ENCODE data around the gene MACROD2. TPM values are rescaled to one million over a fixed set of nuclear protein-coding genes. Genes with fewer than 3 reads are reported as not detected.
"Not testable (repeated sequence)": the region's sequence is repeated elsewhere in the genome, so short reads cannot be mapped to it uniquely, and the experiment has no call there.

Gene MACROD2
- polyA plus RNA-seq, 1 experiment: 0.47 TPM

GRCh38 chr20:14966203-14966602 is 970.9 kb downstream of the MACROD2 start:
- Histone ChIP-seq H3K27me3 (ENCODE audit: control insufficient read depth, insufficient read depth, low read length) (no peaks in the 10 kb centered on the region), H3K36me3 (ENCODE audit: control insufficient read depth, insufficient read depth, low read length) (no peaks in the 10 kb centered on the region), H3K4me3 (ENCODE audit: low read depth, low read length) (no peak overlapping the region)
- ChIA-PET CTCF (interaction anchor here (1.0 kb wide), 1 partner anchor 257 kb away, joined by 3 read pairs; no protein-coding TSS in a partner anchor), POLR2A (no interaction called here)
- no peak for DNase-seq (ENCODE audit: low read depth)
- TF ChIP-seq CTCF (IDR thresholded peaks at IDR 0.05; ENCODE audit: insufficient read depth, low read depth, low read length): no peak

DNA sequence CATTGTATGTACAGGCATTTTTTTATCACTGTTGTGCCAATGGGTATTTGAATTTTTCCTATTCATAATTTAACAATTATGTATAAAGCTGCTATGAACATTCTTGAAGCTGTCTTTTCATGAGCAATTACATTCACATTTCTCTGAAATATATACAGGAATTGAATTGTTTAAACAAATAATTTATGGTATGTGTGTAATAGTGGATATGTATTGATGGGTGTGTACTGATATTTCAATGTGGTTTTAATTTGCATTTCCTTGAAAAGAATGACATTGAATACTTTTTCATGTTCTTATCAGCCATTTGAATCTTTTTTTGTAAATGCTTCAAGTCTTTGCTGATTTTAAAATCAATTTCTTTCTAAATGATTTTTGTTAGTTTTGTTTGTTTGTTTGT is 971.5 kb downstream of the MACROD2 start:
- no peak for TF ChIP-seq CTCF (IDR thresholded peaks at IDR 0.05; ENCODE audit: insufficient read depth, low read depth, low read length)
- Histone ChIP-seq H3K27me3 (ENCODE audit: control insufficient read depth, insufficient read depth, low read length) (no peaks in the 10 kb centered on the region), H3K36me3 (ENCODE audit: control insufficient read depth, insufficient read depth, low read length) (no peaks in the 10 kb centered on the region), H3K4me3 (ENCODE audit: low read depth, low read length) (no peak overlapping the region)
- ChIA-PET POLR2A (no interaction called here), CTCF (interaction anchor here (1.0 kb wide), 1 partner anchor 258 kb away, joined by 3 read pairs; no protein-coding TSS in a partner anchor)
- DNase-seq (ENCODE audit: low read depth): no peak

GRCh38 chr20:14972256-14972655 is 976.9 kb downstream of the MACROD2 start:
- ChIA-PET POLR2A (no interaction called here), CTCF (no interaction called here)
- no peak overlapping the region for H3K4me3 ChIP-seq (ENCODE audit: low read depth, low read length)
- H3K27me3 ChIP-seq (ENCODE audit: control insufficient read depth, insufficient read depth, low read length): no peaks in the 10 kb centered on the region
- no peak for TF ChIP-seq CTCF (IDR thresholded peaks at IDR 0.05; ENCODE audit: insufficient read depth, low read depth, low read length)
- H3K36me3 ChIP-seq (ENCODE audit: control insufficient read depth, insufficient read depth, low read length): no peaks in the 10 kb centered on the region
- no peak for DNase-seq (ENCODE audit: low read depth)

GRCh38 chr20:14972690-14973089 is 977.4 kb downstream of the MACROD2 start:
- CTCF ChIA-PET: no interaction called here
- POLR2A ChIA-PET: no interaction called here
- H3K27me3 ChIP-seq (ENCODE audit: control insufficient read depth, insufficient read depth, low read length): no peaks in the 10 kb centered on the region
- no peak for DNase-seq (ENCODE audit: low read depth)
- no peak overlapping the region for H3K4me3 ChIP-seq (ENCODE audit: low read depth, low read length)
- no peaks in the 10 kb centered on the region for H3K36me3 ChIP-seq (ENCODE audit: control insufficient read depth, insufficient read depth, low read length)
- TF ChIP-seq CTCF (IDR thresholded peaks at IDR 0.05; ENCODE audit: insufficient read depth, low read depth, low read length): no peak

DNA sequence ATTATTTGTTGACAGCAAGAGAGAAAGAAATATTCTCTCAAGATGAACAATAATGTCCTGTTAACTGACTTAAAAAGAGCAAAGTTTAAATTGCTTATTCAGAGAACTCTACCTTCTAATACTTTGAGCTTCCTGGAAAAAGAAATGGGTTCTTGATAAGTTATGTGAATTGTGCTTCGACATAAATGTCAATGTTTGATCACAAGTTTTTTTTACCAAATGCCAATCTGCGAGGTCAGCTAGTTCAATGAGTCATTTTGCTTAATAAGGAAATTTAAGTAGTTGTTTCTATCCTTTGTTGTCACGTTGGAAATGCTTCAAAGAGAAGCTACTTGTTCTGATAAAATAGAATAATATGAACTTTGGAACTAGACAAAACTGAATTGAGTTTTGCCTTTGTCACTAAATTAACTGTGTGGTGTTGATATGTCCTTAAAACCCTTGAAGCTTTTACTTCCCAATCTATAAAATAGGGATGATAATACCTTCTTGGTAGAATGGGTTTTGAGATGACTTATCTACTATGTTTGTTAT is 984.2 kb downstream of the MACROD2 start:
- TF ChIP-seq CTCF (IDR thresholded peaks at IDR 0.05; ENCODE audit: insufficient read depth, low read depth, low read length): no peak
- DNase-seq (ENCODE audit: low read depth): no peak
- CTCF ChIA-PET: interaction anchor here (1.3 kb wide), 1 partner anchor 642 kb away, joined by 3 read pairs; the partner anchor contains the start of gene FLRT3
- no peak overlapping the region for H3K4me3 ChIP-seq (ENCODE audit: low read depth, low read length)
- no peaks in the 10 kb centered on the region for H3K36me3 ChIP-seq (ENCODE audit: control insufficient read depth, insufficient read depth, low read length)
- POLR2A ChIA-PET: no interaction called here
- no peaks in the 10 kb centered on the region for H3K27me3 ChIP-seq (ENCODE audit: control insufficient read depth, insufficient read depth, low read length)

- H3K27me3 ChIP-seq (ENCODE audit: control insufficient read depth, insufficient read depth, low read length); H3K4me3 ChIP-seq (ENCODE audit: low read depth, low read length); H3K36me3 ChIP-seq (ENCODE audit: control insufficient read depth, insufficient read depth, low read length); DNase-seq (ENCODE audit: low read depth); POLR2A ChIA-PET; CTCF ChIA-PET: not testable (repeated sequence)
Observed at GRCh38 chr20:14981486-14981885, 986.2 kb downstream of the MACROD2 start.

DNA sequence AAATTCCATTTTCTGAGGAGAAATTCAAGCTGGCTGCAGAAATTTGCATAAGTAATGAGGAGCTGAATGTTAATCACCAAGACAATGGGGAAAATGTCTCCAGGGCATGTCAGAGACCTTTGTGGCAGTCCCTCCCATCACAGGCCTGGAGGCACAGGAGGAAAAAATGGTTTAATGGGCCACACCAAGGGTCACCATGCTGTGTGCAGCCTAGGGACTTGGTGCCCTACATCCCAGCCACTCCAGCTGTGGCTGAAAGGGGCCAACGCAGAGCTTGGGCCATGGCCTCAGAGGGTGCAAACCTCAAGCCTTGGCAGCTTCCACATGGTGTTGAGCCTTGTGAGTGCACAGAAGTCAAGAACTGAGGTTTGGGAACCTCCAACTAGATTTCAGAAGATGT is 987.0 kb downstream of the MACROD2 start:
- POLR2A ChIA-PET; H3K27me3 ChIP-seq (ENCODE audit: control insufficient read depth, insufficient read depth, low read length); H3K4me3 ChIP-seq (ENCODE audit: low read depth, low read length); H3K36me3 ChIP-seq (ENCODE audit: control insufficient read depth, insufficient read depth, low read length); CTCF ChIA-PET; DNase-seq (ENCODE audit: low read depth): not testable (repeated sequence)

Data from BJ (cell line).